HFF-Myc (cell line): ENCODE results near the gene FILIP1L.
"Not testable (repeated sequence)": the region's sequence is repeated elsewhere in the genome, so short reads cannot be mapped to it uniquely, and the experiment has no call there.

ENCODE experiments used
- DNase-seq: peaks from one replicate; pipeline ENCODE4 v3.0.0-alpha.2; 2011; ENCODE audit warnings: low read depth; ENCODE audit errors: extremely low read depth
- H3K4me3 ChIP-seq: replicated peaks from 2 replicates; pipeline ENCODE4 v1.5.1; 2011; ENCODE audit warnings: low read depth, mild to moderate bottlenecking, control low read depth, low read length
- TF ChIP-seq, protein P1 (sequence below): IDR thresholded peaks from 2 replicates; pipeline ENCODE4 v1.5.1; 2012; ENCODE audit warnings: mild to moderate bottlenecking, low read depth, low read length, control low read depth; ENCODE audit errors: missing control alignments

Gene FILIP1L

DNA sequence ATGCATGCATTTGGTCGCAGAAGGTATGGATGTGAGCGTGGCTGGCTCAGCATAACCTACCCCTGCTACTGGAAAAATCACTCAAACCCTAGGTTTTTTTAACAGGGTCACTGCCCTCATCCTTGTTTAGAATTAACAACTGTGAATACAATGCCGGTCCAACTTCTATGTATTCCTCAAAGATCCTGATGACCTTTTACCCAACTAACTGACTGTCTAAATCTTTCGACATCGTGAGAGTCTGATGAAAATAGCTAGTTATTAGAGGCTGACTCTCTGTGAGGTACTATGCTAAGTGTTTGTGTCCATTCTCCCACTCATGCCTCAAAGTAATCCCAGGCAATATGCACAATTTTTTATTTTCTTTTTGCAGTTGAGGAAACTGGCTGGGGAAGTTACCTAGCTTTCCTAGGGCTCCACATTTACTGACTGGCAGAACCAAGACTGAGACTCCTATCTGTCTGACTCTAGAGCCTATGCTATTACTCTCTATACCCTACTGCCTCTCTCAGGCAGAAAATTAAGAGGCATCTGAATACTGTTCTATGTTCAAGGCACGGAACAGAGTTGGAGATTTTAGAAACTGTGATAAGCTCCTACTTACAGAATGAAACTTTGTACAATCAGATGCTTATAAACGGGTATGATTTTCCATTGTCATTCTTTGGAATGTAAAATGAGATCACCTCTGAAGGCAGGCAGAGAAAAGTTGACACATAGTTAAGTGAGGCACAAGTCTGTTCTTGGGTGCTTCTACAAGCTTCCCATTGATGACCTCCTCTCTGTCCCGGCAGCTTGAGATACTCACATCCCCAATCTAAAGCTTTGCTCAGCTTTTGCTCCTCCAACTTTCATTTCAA lies 56.4 kb downstream of the FILIP1L start:
- TF ChIP-seq, protein P1, sequence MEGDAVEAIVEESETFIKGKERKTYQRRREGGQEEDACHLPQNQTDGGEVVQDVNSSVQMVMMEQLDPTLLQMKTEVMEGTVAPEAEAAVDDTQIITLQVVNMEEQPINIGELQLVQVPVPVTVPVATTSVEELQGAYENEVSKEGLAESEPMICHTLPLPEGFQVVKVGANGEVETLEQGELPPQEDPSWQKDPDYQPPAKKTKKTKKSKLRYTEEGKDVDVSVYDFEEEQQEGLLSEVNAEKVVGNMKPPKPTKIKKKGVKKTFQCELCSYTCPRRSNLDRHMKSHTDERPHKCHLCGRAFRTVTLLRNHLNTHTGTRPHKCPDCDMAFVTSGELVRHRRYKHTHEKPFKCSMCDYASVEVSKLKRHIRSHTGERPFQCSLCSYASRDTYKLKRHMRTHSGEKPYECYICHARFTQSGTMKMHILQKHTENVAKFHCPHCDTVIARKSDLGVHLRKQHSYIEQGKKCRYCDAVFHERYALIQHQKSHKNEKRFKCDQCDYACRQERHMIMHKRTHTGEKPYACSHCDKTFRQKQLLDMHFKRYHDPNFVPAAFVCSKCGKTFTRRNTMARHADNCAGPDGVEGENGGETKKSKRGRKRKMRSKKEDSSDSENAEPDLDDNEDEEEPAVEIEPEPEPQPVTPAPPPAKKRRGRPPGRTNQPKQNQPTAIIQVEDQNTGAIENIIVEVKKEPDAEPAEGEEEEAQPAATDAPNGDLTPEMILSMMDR: no peak
- DNase-seq: no peak
- no peak overlapping the region for H3K4me3 ChIP-seq

DNA sequence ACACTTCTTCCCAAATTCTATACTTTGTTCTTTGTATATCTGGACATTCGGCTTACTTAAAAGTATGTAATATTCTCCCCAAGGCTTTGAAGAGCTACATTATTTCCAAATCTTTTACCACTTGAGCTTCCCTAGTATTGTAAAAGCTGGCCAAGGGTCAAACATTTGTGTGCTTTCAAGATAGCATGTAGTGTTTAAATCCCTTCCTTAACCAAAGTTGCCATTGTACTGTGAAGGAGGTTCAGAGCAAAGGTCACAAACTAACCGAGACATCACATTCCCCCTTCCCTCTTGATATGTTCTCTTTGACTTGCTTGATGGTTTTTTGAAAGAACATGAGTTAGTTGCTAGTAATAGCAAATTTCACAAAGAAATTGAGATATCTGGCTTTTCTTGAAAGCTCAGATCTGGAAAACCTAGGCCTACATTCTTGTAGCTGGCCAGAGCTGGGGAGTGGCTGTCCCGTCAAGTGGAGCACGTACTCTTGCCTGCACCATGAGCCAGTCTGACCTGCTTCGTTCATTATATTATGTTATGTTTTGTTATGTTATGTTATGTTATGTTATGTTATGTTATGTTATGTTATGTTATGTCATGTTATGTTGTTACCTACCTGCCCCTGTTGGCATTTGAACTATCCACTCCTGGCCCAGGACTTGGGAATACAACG lies 60.2 kb downstream of the FILIP1L start:
- no peak for DNase-seq

DNA sequence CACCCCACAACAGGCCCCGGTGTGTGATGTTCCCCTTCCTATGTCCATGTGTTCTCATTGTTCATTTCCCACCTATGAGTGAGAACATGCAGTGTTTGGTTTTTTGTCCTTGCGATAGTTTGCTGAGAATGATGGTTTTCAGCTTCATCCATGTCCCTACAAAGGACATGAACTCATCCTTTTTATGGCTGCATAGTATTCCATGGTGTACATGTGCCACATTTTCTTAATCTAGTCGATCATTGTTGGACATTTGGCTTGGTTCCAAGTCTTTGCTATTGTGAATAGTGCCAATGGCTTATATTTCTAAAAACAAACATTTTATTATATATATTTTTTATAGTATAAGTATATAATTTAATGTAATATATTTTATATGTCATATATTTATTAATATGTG lies 62.8 kb downstream of the FILIP1L start:
- DNase-seq, H3K4me3 ChIP-seq: not testable (repeated sequence)

More for the DNA sequence above, 60.2 kb downstream of the FILIP1L start:
- TF ChIP-seq, protein P1: no peak
- no peak overlapping the region for H3K4me3 ChIP-seq

DNA sequence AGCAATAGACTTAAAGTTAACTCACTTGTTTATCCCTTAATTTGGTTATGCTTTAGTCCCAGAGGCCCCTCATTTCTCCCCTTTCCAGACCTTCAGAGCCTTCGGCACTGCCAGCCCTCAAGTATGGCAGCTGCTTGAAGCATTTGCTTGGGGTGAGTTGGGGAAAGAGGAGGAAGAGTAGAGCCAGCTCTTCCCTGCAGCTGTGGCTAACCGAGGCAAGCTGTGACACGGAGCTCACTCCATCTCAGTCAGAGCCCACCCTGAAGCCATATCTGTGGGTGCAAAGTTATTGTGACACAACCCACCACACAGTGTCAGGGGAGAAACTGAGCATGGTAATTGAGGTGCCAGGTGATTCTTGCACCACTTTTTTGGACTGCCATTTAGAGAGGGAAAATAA lies 66.1 kb downstream of the FILIP1L start:
- no peak for DNase-seq
- TF ChIP-seq, protein P1: no peak
- no peak overlapping the region for H3K4me3 ChIP-seq

DNA sequence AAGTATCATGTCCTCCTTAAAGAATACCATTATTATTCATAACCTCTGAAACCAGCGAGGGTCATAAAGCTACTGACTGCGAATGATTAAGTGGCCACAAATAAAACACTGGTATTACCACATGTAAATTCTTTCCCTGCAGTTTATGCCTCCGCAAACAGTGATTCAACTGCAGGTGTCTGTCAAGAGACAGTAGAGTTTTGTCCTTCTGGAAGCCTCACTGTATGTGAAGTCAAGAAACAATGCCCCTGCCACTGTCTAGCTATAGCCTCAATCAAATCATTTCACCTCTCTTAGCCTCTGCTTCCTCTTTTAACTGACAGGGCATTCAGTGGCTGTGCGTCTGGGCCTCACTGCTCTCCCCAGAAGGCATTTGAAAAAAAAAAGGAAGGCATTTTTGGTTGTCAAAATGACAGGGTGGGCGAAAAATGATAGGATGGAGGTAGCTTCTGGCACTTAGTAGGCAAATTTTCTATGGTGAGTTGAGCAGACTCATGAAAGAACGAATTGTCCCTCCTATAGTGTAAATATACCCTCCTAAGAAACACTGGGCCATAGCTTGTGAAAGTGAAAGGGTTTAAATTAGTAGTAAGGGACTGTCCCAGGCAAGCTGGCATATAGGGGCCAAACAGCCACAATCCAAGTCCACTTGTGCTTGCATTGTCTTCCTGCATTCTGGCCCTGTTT lies 66.7 kb downstream of the FILIP1L start:
- no peak overlapping the region for H3K4me3 ChIP-seq
- DNase-seq: peak; percentile 77
- TF ChIP-seq, protein P1: no peak

DNA sequence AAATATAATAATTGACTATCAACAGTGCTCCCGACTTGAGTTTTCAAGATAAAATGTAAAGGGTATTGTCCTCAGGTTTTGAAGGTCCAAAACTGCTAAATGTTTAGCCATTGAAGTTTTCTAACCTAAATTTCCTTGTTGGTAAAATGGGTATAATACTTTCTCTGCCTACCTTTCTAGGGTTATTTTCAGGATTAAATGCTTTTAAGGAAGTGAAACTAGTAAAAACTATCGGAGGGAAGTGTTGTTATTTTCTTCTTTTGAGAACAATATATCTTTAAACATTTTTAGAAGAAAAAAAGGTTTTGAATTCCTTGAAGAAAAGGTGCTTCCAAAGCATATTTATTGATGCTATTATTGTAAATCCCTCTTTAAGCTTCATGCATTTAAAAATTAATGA lies 67.3 kb downstream of the FILIP1L start:
- TF ChIP-seq, protein P1: no peak
- no peak overlapping the region for H3K4me3 ChIP-seq
- no peak for DNase-seq

DNA sequence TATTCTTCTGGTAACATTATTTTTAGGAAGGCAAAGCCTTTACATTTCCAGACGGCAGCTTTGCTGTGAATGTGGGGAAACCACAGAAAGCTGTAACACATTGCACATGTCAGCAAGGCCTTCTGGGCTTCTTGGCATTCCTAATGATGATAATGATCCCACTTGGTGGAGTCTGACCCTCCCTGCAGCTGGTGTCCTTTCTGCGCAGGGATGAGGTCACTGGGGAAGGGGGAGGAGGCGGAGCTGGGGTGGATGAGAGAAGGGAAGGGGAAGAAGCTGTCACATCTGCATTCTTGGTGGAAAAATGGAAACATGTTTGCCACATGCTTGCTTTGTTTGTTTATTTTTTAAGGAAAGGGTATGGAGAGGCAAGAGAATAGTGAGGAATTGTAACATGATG lies 68.6 kb downstream of the FILIP1L start:
- peak; percentile 98 for DNase-seq
- H3K4me3 ChIP-seq: no peak overlapping the region
- TF ChIP-seq, protein P1: no peak
